ENCODE results near the gene RIPOR1. TPM values are rescaled to one million over a fixed set of nuclear protein-coding genes. Genes with fewer than 3 reads are reported as not detected.

Gene RIPOR1
- total RNA-seq, 1 donor from 2014 or later = 191 TPM

- DNase-seq = peak; percentile 98
- Mint-ChIP-seq H3K27ac (ENCODE audit: unreplicated experiment) (peak overlapping the region; percentile 93), H3K27me3 (ENCODE audit: unreplicated experiment) (peaks cover 18% of the 10 kb centered on the region), H3K4me3 (ENCODE audit: unreplicated experiment) (peak overlapping the region; percentile 92), H3K36me3 (ENCODE audit: unreplicated experiment) (no peaks in the 10 kb centered on the region), H3K9me3 (ENCODE audit: unreplicated experiment) (peaks cover 11% of the 10 kb centered on the region), H3K4me1 (ENCODE audit: low read depth, unreplicated experiment) (peaks cover 2% of the 10 kb centered on the region)
- peak; percentile 89 for TF ChIP-seq CTCF (IDR thresholded peaks at IDR 0.05; ENCODE audit: partially characterized antibody, unreplicated experiment)
These were observed 7.4 kb upstream of the RIPOR1 start for GRCh38 chr16:67521095-67521804.

GRCh38 chr16:67525176-67525860 is 3.3 kb upstream of the RIPOR1 start:
- no peak overlapping the region for H3K4me3 Mint-ChIP-seq (ENCODE audit: unreplicated experiment)
- DNase-seq = no peak
- H3K36me3 Mint-ChIP-seq (ENCODE audit: unreplicated experiment) = no peaks in the 10 kb centered on the region
- no peak overlapping the region for H3K27ac Mint-ChIP-seq (ENCODE audit: unreplicated experiment)
- peaks cover 2% of the 10 kb centered on the region for H3K4me1 Mint-ChIP-seq (ENCODE audit: low read depth, unreplicated experiment)
- peaks cover 30% of the 10 kb centered on the region for H3K27me3 Mint-ChIP-seq (ENCODE audit: unreplicated experiment)
- TF ChIP-seq CTCF (IDR thresholded peaks at IDR 0.05; ENCODE audit: partially characterized antibody, unreplicated experiment) = no peak
- H3K9me3 Mint-ChIP-seq (ENCODE audit: unreplicated experiment) = peaks cover 9% of the 10 kb centered on the region

DNA sequence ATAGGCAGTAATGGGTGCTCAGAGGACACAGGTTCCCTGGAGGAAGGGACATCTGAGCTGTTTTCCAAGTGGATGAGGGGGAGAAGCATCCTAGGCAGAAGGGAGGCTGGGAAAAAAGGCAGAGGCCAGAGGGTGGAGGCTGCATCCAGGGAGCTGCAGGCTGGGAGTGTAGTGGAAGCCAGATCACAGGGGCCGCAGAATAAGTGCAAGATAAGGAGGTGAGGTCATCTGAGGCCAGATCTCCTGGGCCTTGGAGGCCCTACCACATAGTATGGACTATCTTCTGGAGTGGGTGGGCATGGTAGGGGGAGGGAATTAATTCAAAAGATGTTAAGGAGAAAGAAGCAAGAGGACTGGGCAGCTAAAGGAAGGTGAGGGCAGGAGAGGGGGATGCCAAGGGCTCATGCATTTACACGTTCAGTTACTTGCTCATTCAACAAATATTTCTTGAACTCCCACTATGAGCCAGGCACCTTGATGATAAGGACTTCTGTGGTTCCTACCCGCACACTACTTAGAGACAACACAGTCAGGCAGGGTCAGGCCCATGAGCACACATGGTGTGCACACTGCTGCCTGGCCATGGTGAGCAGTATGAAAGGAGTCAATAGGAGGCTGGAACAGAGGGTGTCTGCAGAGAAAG is 2.4 kb upstream of the RIPOR1 start:
- peaks cover 12% of the 10 kb centered on the region for H3K9me3 Mint-ChIP-seq (ENCODE audit: unreplicated experiment)
- H3K27ac Mint-ChIP-seq (ENCODE audit: unreplicated experiment) = no peak overlapping the region
- H3K36me3 Mint-ChIP-seq (ENCODE audit: unreplicated experiment) = no peaks in the 10 kb centered on the region
- peaks cover 8% of the 10 kb centered on the region for H3K4me1 Mint-ChIP-seq (ENCODE audit: low read depth, unreplicated experiment)
- no peak for DNase-seq
- no peak overlapping the region for H3K4me3 Mint-ChIP-seq (ENCODE audit: unreplicated experiment)
- H3K27me3 Mint-ChIP-seq (ENCODE audit: unreplicated experiment) = peaks cover 31% of the 10 kb centered on the region
- TF ChIP-seq CTCF (IDR thresholded peaks at IDR 0.05; ENCODE audit: partially characterized antibody, unreplicated experiment) = no peak

GRCh38 chr16:67528870-67529581 is 397 bp downstream of the RIPOR1 start:
- no peak for TF ChIP-seq CTCF (IDR thresholded peaks at IDR 0.05; ENCODE audit: partially characterized antibody, unreplicated experiment)
- Mint-ChIP-seq H3K4me3 (ENCODE audit: unreplicated experiment) (peak overlapping the region; percentile 98), H3K27me3 (ENCODE audit: unreplicated experiment) (peaks cover 34% of the 10 kb centered on the region), H3K9me3 (ENCODE audit: unreplicated experiment) (peaks cover 11% of the 10 kb centered on the region), H3K36me3 (ENCODE audit: unreplicated experiment) (peaks cover 5% of the 10 kb centered on the region), H3K27ac (ENCODE audit: unreplicated experiment) (peak overlapping the region; percentile 98), H3K4me1 (ENCODE audit: low read depth, unreplicated experiment) (peaks cover 19% of the 10 kb centered on the region)
- DNase-seq = peak; percentile 62

All from glutamatergic neuron (in vitro differentiated cells).